SU-DHL-6 (cell line): Measurements from ENCODE around the gene CHPF2.

ENCODE experiments used
- H2AFZ ChIP-seq: fragments of 200-600 bp; sonication (generic); 2 replicates; pipeline ENCODE4 v1.6.1; 2014; ENCODE audit warnings: low read depth, mild to moderate bottlenecking, moderate library complexity, mixed read lengths, antibody characterized with exemption, low read length; ENCODE audit not compliant: severe bottlenecking
- H3F3A ChIP-seq: fragments of 200-600 bp; shearing (Covaris generic); 2 replicates; pipeline ENCODE4 v1.6.0; 2016; ENCODE audit warnings: antibody characterized with exemption, mild to moderate bottlenecking; ENCODE audit not compliant: insufficient read depth
- H3K27ac ChIP-seq: fragments of 200-600 bp; sonication (generic); 2 replicates; pipeline ENCODE4 v1.5.1; 2016; ENCODE audit warnings: low read depth, mild to moderate bottlenecking, low read length, moderate library complexity, mixed read lengths
- H3K27me3 ChIP-seq: fragments of 200-600 bp; sonication (generic), shearing (Covaris generic); 2 replicates; pipeline ENCODE4 v1.6.0; 2014; ENCODE audit warnings: mild to moderate bottlenecking, low read length
- H3K36me3 ChIP-seq: fragments of 200-600 bp; sonication (generic); 2 replicates; pipeline ENCODE4 v1.6.1; 2014; ENCODE audit warnings: mild to moderate bottlenecking, low read length, mixed read lengths
- H3K4me2 ChIP-seq: fragments of 300-600, 200-600 bp; shearing (Covaris generic), sonication (generic); 2 replicates; pipeline ENCODE4 v1.6.0; 2014; ENCODE audit warnings: low read length, low read depth, mild to moderate bottlenecking; ENCODE audit not compliant: poor library complexity, severe bottlenecking
- H3K4me3 ChIP-seq: fragments of 200-600 bp; sonication (generic); 2 replicates; pipeline ENCODE4 v1.5.1; 2014; ENCODE audit warnings: antibody characterized with exemption, low read length, mild to moderate bottlenecking, mixed read lengths; ENCODE audit not compliant: insufficient read depth, poor library complexity, severe bottlenecking
- H3K79me2 ChIP-seq: fragments of 200-600 bp; sonication (generic); 2 replicates; pipeline ENCODE4 v1.6.1; 2014; ENCODE audit warnings: mild to moderate bottlenecking, low read length, moderate library complexity; ENCODE audit not compliant: insufficient read depth
- H3K9ac ChIP-seq: fragments of 200-600 bp; sonication (generic); 2 replicates; pipeline ENCODE4 v1.7.0; 2014; ENCODE audit warnings: mild to moderate bottlenecking, low read length
- H3K9me2 ChIP-seq: fragments of 200-600 bp; sonication (generic); replicated peaks from 2 replicates; pipeline ENCODE4 v1.6.1; 2014; ENCODE audit warnings: low read length; ENCODE audit not compliant: insufficient read depth
- H3K9me3 ChIP-seq: fragments of 200-600 bp; sonication (generic); 2 replicates; pipeline ENCODE4 v1.6.1; 2014; ENCODE audit warnings: low read length, mixed read lengths; ENCODE audit not compliant: insufficient read depth
- H4K20me1 ChIP-seq: fragments of 200-600 bp; sonication (generic); 2 replicates; pipeline ENCODE4 v1.6.1; 2014; ENCODE audit warnings: low read depth, mild to moderate bottlenecking, antibody characterized with exemption, low read length, moderate library complexity, mixed read lengths
- EZH2phosphoT487 ChIP-seq: fragments of 200-600 bp; sonication (generic), shearing (Covaris generic); conservative IDR thresholded peaks from 2 replicates; pipeline ENCODE4 v1.6.1; 2018; ENCODE audit warnings: mild to moderate bottlenecking, antibody characterized with exemption, low read length, moderate library complexity, mixed read lengths
- TF ChIP-seq, protein P1 (sequence below): fragments of 200-600 bp; sonication (generic); IDR thresholded peaks from one replicate; pipeline ENCODE4 v1.5.1; 2017; ENCODE audit warnings: antibody characterized with exemption, mild to moderate bottlenecking, low read length, moderate library complexity; ENCODE audit not compliant: insufficient read depth, poor library complexity, severe bottlenecking

Gene CHPF2

DNA sequence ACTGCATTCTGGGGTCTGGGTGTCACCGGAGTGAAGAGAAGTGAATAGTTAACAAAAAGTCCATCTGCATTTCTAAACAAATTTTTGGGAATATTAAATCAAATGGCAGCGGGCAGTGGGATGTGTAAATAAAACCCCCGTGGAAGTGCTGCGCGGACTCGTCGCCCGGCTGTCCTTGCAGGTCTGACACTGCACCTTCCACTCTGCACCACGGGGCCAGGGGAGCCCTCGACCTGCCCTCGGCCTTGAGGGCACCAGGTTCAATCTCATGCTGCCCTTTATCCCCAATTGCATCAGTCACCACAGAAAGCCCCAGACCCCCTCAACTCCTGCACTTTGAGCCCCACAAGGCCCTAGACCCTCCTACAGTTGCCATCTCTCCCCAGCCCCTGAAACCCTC, 22.6 kb downstream of the CHPF2 start:
- Histone ChIP-seq H3K4me3 (no peak overlapping the region), H3K27me3 (no peaks in the 10 kb centered on the region; the same call in 1 of the 2 replicates), H3K9me2 (no peaks in the 10 kb centered on the region), H3F3A (no peaks in the 10 kb centered on the region), H2AFZ (no peak overlapping the region), H3K9ac (no peak overlapping the region), H3K36me3 (no peaks in the 10 kb centered on the region), H3K4me2 (no peak overlapping the region), H3K9me3 (no peaks in the 10 kb centered on the region), H4K20me1 (no peaks in the 10 kb centered on the region), H3K27ac (no peak overlapping the region), H3K79me2 (no peaks in the 10 kb centered on the region)
- TF ChIP-seq EZH2phosphoT487, result no peak
- TF ChIP-seq, protein P1, sequence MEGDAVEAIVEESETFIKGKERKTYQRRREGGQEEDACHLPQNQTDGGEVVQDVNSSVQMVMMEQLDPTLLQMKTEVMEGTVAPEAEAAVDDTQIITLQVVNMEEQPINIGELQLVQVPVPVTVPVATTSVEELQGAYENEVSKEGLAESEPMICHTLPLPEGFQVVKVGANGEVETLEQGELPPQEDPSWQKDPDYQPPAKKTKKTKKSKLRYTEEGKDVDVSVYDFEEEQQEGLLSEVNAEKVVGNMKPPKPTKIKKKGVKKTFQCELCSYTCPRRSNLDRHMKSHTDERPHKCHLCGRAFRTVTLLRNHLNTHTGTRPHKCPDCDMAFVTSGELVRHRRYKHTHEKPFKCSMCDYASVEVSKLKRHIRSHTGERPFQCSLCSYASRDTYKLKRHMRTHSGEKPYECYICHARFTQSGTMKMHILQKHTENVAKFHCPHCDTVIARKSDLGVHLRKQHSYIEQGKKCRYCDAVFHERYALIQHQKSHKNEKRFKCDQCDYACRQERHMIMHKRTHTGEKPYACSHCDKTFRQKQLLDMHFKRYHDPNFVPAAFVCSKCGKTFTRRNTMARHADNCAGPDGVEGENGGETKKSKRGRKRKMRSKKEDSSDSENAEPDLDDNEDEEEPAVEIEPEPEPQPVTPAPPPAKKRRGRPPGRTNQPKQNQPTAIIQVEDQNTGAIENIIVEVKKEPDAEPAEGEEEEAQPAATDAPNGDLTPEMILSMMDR, result no peak

DNA sequence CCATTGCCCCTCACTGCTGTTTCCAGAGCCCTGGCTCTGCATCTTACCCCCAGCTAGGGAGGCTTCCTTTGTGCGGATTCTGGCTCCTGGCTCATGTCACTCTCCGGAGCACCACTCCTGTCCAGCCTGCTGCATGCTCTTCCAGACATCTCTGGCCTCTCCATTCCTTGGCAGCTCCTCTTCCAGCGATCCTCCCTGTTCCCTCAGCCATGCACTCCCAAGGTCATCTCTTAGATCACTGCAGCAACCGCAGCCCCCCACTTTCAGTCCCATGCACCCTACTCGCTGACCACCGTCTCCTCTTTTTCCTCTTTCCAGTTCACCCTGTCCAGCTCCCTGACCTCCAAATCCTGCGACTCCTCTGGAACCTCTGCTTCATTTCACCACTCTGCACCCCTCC, 23.1 kb downstream of the CHPF2 start:
- Histone ChIP-seq H3K4me2 (no peak overlapping the region), H3K9me3 (no peaks in the 10 kb centered on the region), H2AFZ (no peak overlapping the region), H3K4me3 (no peak overlapping the region), H3K9ac (no peak overlapping the region), H4K20me1 (no peaks in the 10 kb centered on the region), H3K79me2 (no peaks in the 10 kb centered on the region), H3K9me2 (no peaks in the 10 kb centered on the region), H3K27ac (no peak overlapping the region), H3K27me3 (no peaks in the 10 kb centered on the region; the same call in 1 of the 2 replicates), H3K36me3 (no peaks in the 10 kb centered on the region), H3F3A (no peaks in the 10 kb centered on the region)
- TF ChIP-seq EZH2phosphoT487, result no peak
- TF ChIP-seq, protein P1, result no peak

DNA sequence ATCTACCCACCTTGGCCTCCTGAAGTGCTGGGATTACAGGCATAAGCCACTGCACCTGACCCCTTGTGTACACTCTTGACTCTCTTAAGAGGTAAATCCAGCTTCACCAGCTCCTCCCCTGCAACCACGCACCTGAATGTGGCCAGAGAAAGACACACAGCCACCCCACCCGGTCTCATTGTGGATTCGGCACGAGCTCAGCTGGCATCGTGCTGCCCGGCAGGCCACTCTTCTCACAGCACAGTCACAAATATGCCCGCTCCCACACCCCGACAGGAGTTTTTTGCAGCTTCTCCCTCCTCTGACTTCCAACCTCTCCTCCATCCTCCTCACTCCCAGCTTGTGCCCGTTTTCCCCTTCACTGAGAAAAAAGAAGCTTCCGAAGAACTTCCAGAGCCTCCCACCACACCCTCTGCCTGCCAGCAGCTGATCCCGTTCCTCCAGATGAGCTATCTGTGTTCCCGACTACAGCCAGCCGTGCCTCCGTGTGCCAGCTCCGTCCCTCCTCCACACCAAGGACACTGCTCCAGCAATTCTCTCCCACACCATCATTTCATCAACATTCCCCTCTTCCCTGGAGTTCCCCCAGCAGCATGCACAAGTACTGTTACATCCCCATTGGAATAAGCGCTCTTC, 24.2 kb downstream of the CHPF2 start:
- Histone ChIP-seq H3F3A (no peaks in the 10 kb centered on the region), H3K9me3 (no peaks in the 10 kb centered on the region), H3K36me3 (no peaks in the 10 kb centered on the region), H3K9me2 (no peaks in the 10 kb centered on the region), H3K27me3 (no peaks in the 10 kb centered on the region; the same call in 1 of the 2 replicates), H3K4me2 (no peak overlapping the region), H3K9ac (no peak overlapping the region), H3K27ac (no peak overlapping the region), H3K79me2 (no peaks in the 10 kb centered on the region), H4K20me1 (no peaks in the 10 kb centered on the region), H2AFZ (no peak overlapping the region), H3K4me3 (no peak overlapping the region)
- TF ChIP-seq, protein P1, result no peak
- no peak for TF ChIP-seq EZH2phosphoT487
